IPS-15b (cell line): ENCODE measurements around the gene ING4.

Experiments used
- H3K27me3 ChIP-seq: one replicate; pipeline ENCODE4 v1.6.1; 2013; ENCODE audit warnings: low read length; ENCODE audit not compliant: control insufficient read depth, insufficient read depth
- H3K36me3 ChIP-seq: one replicate; pipeline ENCODE4 v1.6.1; 2013; ENCODE audit warnings: low read length; ENCODE audit not compliant: control insufficient read depth, insufficient read depth
- H3K4me1 ChIP-seq: one replicate; pipeline ENCODE4 v1.6.1; 2013; ENCODE audit warnings: mild to moderate bottlenecking, low read length; ENCODE audit not compliant: control insufficient read depth, insufficient read depth
- H3K4me3 ChIP-seq: one replicate; pipeline ENCODE4 v1.5.1; 2013; ENCODE audit warnings: low read depth, low read length
- H3K9ac ChIP-seq: one replicate; pipeline ENCODE4 v1.6.1; 2013; ENCODE audit warnings: low read depth, mild to moderate bottlenecking, low read length
- H3K9me3 ChIP-seq: one replicate; pipeline ENCODE4 v1.6.1; 2013; ENCODE audit warnings: mild to moderate bottlenecking, low read length; ENCODE audit not compliant: control insufficient read depth, insufficient read depth

Gene ING4

DNA sequence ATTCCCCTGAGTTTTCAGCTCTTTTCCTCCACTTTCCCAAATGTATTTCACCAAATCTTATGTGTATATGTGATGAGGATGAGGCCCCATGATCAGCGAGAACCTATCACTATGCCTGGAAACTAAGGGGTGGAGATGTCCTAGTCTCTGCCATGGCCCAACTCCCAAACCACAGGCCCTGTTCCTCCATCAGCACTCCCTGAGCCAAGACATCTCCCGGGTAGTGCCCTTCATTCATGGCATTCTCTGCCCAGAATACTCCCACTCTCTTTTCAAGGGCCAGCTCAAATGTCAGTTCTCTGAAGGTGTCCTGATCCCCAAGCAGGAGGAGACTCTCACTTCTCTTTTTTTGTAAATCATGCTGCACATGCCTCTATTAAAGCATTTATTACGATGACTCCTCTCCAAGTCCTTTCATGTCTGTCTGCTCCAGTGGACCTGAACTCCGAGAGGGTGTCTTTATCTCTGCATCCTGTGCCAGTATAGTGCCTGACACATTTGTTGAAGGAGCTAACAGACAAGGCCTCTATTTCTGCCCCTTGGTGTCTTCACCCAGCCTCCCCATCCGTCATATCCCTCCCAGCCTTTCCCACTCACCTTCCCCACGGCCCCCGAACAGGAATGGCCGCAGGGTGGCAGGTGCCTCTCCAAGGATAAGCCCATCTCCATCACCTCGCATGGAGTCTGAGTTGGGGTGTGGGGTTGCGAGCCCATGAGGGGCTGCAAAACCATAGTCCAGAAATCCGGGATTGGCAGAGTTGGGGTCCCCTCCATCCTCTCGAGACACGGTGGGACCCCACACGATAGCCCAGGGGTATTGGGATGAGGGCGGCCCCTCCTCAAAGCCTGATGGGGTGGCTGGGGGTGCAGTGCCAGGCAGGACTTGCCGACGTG, 34.0 kb upstream of the ING4 start:
- Histone ChIP-seq H3K4me1 (peaks cover 5% of the 10 kb centered on the region), H3K9ac (no peak overlapping the region), H3K36me3 (peaks cover 11% of the 10 kb centered on the region), H3K27me3 (peaks cover 19% of the 10 kb centered on the region), H3K9me3 (no peaks in the 10 kb centered on the region), H3K4me3 (no peak overlapping the region)

DNA sequence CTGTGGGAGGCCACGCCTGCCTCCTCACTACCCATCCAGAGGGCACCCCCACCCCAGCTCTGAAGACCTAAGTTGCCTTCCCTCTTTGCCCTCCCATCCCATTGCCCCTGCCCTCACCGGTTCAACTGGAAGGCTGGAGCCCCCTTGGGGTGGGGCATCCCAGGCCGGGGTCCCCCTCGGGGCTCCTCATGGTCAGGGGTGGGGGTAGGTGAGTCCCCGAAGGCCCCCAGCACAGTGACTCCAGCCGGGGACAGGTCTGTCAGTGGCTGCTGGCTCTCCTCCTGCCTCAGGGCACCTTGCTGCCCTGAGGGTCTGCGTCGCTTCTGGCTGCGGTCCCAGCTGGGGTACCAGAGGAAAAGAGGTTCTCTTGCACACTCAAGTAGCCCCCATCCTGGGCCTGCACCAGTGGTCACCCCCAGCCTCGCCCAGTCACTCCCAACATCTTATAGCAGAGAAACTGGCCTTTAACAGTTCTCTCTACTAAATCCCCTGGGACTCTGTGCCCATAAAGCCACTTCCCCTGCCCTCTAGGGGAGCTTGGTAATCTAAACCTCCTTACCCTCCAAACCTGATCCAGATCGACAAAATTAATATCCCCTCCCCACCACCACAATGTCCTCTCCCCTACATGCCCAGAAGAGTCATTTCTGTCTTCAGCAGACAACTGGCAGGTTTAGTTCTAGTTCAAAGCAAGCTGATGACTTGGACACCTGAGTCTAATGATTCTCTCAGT, 32.6 kb upstream of the ING4 start:
- peaks cover 6% of the 10 kb centered on the region for H3K27me3 ChIP-seq
- H3K9me3 ChIP-seq, result no peaks in the 10 kb centered on the region
- peaks cover 11% of the 10 kb centered on the region for H3K36me3 ChIP-seq
- H3K9ac ChIP-seq, result no peak overlapping the region
- H3K4me1 ChIP-seq, result peaks cover 5% of the 10 kb centered on the region
- H3K4me3 ChIP-seq, result no peak overlapping the region

- no peaks in the 10 kb centered on the region for H3K9me3 ChIP-seq
- H3K4me3 ChIP-seq, result no peak overlapping the region
- peaks cover 11% of the 10 kb centered on the region for H3K36me3 ChIP-seq
- H3K4me1 ChIP-seq, result peaks cover 5% of the 10 kb centered on the region
- peaks cover 6% of the 10 kb centered on the region for H3K27me3 ChIP-seq
- H3K9ac ChIP-seq, result no peak overlapping the region
Measured at GRCh38 chr12:6694701-6695100, 31.8 kb upstream of the ING4 start.

DNA sequence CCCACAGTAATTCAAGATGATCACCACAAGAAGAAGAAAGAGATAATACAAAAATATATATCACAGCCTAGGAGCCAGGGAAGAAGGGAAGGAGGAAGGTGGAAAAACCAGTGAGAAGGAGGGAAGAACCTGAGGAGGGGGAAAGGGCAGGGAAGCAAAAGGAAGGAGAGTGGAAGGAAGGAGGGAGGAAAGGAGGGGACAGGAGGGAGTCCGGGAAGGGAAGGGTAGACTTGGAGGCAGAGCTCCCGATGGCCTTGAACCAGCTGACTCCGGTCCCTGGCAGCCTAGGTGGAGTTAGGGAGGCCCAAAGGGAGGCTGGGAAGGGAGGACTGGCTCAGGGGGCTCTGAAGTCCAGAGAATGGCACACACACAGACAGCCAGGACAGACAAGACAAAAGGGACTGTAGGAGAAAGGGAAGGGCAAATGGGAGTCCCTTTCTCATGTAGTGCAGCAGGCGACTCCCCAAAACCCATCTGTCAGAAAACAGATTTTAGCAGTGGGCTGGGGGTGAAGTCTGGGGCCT, 31.0 kb upstream of the ING4 start:
- no peaks in the 10 kb centered on the region for H3K9me3 ChIP-seq
- H3K27me3 ChIP-seq, result no peaks in the 10 kb centered on the region
- H3K36me3 ChIP-seq, result peaks cover 11% of the 10 kb centered on the region
- H3K4me1 ChIP-seq, result peaks cover 5% of the 10 kb centered on the region
- H3K4me3 ChIP-seq, result no peak overlapping the region
- H3K9ac ChIP-seq, result no peak overlapping the region

- no peak overlapping the region for H3K9ac ChIP-seq
Measured at GRCh38 chr12:6692888-6693287, 30.0 kb upstream of the ING4 start.

GRCh38 chr12:6691473-6691872, 28.6 kb upstream of the ING4 start:
- Histone ChIP-seq H3K27me3 (no peaks in the 10 kb centered on the region), H3K36me3 (peaks cover 9% of the 10 kb centered on the region), H3K9me3 (no peaks in the 10 kb centered on the region), H3K4me3 (no peak overlapping the region), H3K4me1 (peaks cover 5% of the 10 kb centered on the region), H3K9ac (no peak overlapping the region)

More at GRCh38 chr12:6692888-6693287, 30.0 kb upstream of the ING4 start:
- no peaks in the 10 kb centered on the region for H3K27me3 ChIP-seq
- H3K4me3 ChIP-seq, result no peak overlapping the region
- H3K9me3 ChIP-seq, result no peaks in the 10 kb centered on the region
- H3K4me1 ChIP-seq, result peaks cover 4% of the 10 kb centered on the region
- peaks cover 11% of the 10 kb centered on the region for H3K36me3 ChIP-seq

GRCh38 chr12:6688999-6689882, 26.3 kb upstream of the ING4 start, which contains the start of gene ZNF384:
TSS of gene ZNF384 (minus strand) at chr12:6689375. CDS start at chr12:6679520, 9,855 bp downstream.
- Histone ChIP-seq H3K4me3 (peak within 1 kb of the TSS; percentile 98), H3K9me3 (no peaks in the 10 kb centered on the region), H3K4me1 (peaks cover 5% of the 10 kb centered on the region), H3K27me3 (no peaks in the 10 kb centered on the region), H3K9ac (peak within 1 kb of the TSS; percentile 98), H3K36me3 (peaks cover 4% of the 10 kb centered on the region)

DNA sequence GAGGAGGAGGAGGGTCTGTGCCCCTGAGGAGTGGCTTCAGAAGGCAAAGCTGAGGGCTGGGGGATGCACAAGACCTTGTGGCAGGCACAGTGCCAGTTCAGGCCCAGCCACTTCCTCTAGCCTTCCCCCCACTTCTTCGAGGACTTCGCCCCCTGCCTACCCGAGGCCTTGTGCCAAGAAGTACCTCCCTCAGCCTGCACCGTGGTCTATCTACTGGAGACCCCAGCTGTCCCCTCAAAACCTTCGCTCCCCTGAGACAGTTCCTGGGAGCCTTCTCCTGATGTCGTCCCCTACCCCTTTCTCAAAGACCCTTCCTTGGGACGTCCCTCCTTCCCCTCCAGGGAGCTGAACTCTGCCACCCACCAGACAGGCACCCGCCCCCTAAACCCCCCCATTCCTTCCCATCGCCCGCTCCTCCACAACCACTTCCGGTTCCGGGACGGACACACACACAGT, 25.7 kb upstream of the ING4 start:
- Histone ChIP-seq H3K9ac (peak overlapping the region; percentile 98), H3K4me1 (peaks cover 5% of the 10 kb centered on the region), H3K9me3 (no peaks in the 10 kb centered on the region), H3K27me3 (no peaks in the 10 kb centered on the region), H3K36me3 (peaks cover 4% of the 10 kb centered on the region), H3K4me3 (peak overlapping the region; percentile 98)

GRCh38 chr12:6685814-6686213, 22.9 kb upstream of the ING4 start:
- Histone ChIP-seq H3K36me3 (peaks cover 4% of the 10 kb centered on the region), H3K4me3 (no peak overlapping the region), H3K9ac (no peak overlapping the region), H3K4me1 (peaks cover 3% of the 10 kb centered on the region), H3K9me3 (no peaks in the 10 kb centered on the region), H3K27me3 (no peaks in the 10 kb centered on the region)

DNA sequence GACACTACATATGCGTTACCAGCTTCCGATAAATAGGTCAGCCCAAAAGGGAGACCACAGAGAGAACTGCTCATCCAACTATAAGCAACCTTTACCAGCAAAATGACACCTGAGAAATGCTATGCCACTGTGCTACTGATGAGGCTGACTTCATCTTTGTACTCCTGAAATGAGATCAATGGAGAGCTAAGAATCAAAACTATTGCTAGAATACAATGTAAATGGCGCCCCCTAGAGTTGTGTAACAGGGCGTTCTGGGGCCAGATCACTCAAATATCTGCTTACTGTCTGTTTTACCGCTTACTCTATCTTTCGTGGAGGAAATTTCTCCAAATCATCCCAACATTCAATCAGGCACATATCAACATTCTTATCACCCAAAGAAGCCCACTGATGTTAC, 21.7 kb upstream of the ING4 start:
- Histone ChIP-seq H3K4me3 (no peak overlapping the region), H3K9ac (no peak overlapping the region), H3K36me3 (peaks cover 4% of the 10 kb centered on the region), H3K9me3 (no peaks in the 10 kb centered on the region), H3K27me3 (no peaks in the 10 kb centered on the region), H3K4me1 (peaks cover 3% of the 10 kb centered on the region)

GRCh38 chr12:6676962-6677361, 14.0 kb upstream of the ING4 start:
- Histone ChIP-seq H3K4me3 (no peak overlapping the region), H3K36me3 (peaks cover 47% of the 10 kb centered on the region), H3K4me1 (no peaks in the 10 kb centered on the region), H3K9me3 (no peaks in the 10 kb centered on the region), H3K9ac (no peak overlapping the region), H3K27me3 (no peaks in the 10 kb centered on the region)
